ENCODE data around the gene CD24.

- TF ChIP-seq, protein P1, sequence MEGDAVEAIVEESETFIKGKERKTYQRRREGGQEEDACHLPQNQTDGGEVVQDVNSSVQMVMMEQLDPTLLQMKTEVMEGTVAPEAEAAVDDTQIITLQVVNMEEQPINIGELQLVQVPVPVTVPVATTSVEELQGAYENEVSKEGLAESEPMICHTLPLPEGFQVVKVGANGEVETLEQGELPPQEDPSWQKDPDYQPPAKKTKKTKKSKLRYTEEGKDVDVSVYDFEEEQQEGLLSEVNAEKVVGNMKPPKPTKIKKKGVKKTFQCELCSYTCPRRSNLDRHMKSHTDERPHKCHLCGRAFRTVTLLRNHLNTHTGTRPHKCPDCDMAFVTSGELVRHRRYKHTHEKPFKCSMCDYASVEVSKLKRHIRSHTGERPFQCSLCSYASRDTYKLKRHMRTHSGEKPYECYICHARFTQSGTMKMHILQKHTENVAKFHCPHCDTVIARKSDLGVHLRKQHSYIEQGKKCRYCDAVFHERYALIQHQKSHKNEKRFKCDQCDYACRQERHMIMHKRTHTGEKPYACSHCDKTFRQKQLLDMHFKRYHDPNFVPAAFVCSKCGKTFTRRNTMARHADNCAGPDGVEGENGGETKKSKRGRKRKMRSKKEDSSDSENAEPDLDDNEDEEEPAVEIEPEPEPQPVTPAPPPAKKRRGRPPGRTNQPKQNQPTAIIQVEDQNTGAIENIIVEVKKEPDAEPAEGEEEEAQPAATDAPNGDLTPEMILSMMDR (conservative IDR thresholded peaks at IDR 0.05 in 1 of 2, IDR thresholded peaks at IDR 0.05 in 1 of 2; ENCODE audit: low read depth in 1 of 2, low read length in 2 of 2): no peak
- TF ChIP-seq EZH2 (IDR thresholded peaks at IDR 0.05; ENCODE audit: low read length, missing control alignments): no peak
These were observed 14.5 kb downstream of the CD24 start for GRCh38 chr6:106959985-106960384.

Data from fibroblast of lung (primary cell).